ENCODE measurements around the gene RIN3. TPM values are rescaled to one million over a fixed set of nuclear protein-coding genes. Genes with fewer than 3 reads are reported as not detected.

The RIN3 gene
- total and polyA plus RNA-seq, 2 of the 4 experiments (the other 2 are of a cell fraction), result 2.5 to 11.1 TPM

DNA sequence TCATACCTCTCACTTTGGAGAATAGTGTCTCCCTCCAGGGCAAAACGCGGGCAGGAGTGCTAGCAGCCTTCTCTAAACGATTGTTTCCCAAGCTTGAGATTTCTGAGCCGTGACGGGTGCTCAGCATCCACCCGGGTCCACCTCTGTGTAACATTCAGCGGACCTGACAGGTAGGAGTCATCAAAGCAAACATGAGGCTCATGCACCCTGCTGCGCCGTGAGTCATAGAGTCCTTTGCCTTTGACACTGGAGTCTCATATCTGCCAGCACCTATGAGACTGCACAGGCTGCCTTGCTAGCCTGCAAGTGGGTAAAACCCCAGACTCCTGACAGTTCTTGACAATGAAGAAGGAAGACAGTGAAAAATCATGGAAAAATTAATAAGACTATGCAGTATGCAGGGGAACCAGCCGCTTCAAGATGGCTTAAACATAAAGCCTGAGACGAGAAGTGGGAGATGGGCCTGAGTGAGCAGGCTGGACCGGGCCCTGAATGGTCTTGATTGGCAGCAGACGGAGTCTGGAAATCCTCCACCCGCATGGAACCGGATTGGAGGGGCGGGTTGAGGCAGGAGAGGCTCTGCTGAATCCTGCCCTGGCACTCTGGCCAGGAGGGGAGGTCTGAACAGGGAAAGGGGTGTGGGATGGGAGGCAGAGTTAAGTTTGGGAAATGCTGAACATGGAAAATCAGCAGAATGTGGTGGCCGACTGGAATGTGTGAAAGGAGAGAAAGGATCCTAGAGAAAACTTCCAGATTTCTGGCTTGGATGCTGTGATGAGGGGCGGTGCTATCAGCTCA, 180.6 kb downstream of the RIN3 start:
- H3K27ac ChIP-seq (ENCODE audit: insufficient read depth, low read length), result no peak overlapping the region
- DNase-seq, result no peak
- H3K4me1 ChIP-seq (ENCODE audit: control insufficient read depth, insufficient read depth, low read length), result peaks cover 5% of the 10 kb centered on the region; the same call in 1 of the 2 replicates
- no peak overlapping the region for H3K18ac ChIP-seq (ENCODE audit: low read depth, low read length)
- H4K20me1 ChIP-seq (ENCODE audit: insufficient read depth, low read length), result no peaks in the 10 kb centered on the region
- no peak overlapping the region for H3K9ac ChIP-seq (ENCODE audit: low read depth, low read length)
- H3K36me3 ChIP-seq (ENCODE audit: control insufficient read depth, insufficient read depth, low read length), result peaks cover 3% of the 10 kb centered on the region; the same call in 1 of the 2 replicates
- H4K5ac ChIP-seq (ENCODE audit: low read depth, low read length), result no peak overlapping the region
- H2BK15ac ChIP-seq (ENCODE audit: low read depth, low read length), result no peak overlapping the region
- H3K14ac ChIP-seq (replicated peaks; ENCODE audit: low read depth, low read length), result no peak overlapping the region
- BruUV-seq (replicated peaks), result no TSS peak
- no peaks in the 10 kb centered on the region for H3K79me1 ChIP-seq (ENCODE audit: low read depth in 1 of 2, low read length in 2 of 2)
- H2AK9ac ChIP-seq (replicated peaks; ENCODE audit: low read depth, low read length, poor library complexity), result no peak overlapping the region
- CTCF ChIA-PET, result interaction anchor here (0.6 kb wide), 1 partner anchor 20 kb away, joined by 3 read pairs; no protein-coding TSS in a partner anchor
- no peak overlapping the region for H2BK20ac ChIP-seq (ENCODE audit: low read depth, low read length)
- H2BK120ac ChIP-seq (ENCODE audit: low read depth, low read length), result no peak overlapping the region
- in situ Hi-C loops (cut with MboI; ENCODE audit: low sequenced_read_pairs) (no loop called here), dilution Hi-C loops (cut with HindIII; ENCODE audit: low sequenced_read_pairs, unreplicated experiment) (no loop called here), intact Hi-C loops (cut with micrococcal nuclease) (no loop called here)
- no peak overlapping the region for H3K23ac ChIP-seq (ENCODE audit: low read depth, low read length)
- H2BK5ac ChIP-seq (ENCODE audit: low read depth, low read length, poor library complexity, severe bottlenecking), result no peak overlapping the region
- H3K27me3 ChIP-seq (ENCODE audit: control insufficient read depth, insufficient read depth, low read length), result peaks cover 2% of the 10 kb centered on the region
- H3K9me3 ChIP-seq (ENCODE audit: control insufficient read depth, insufficient read depth, low read length), result no peaks in the 10 kb centered on the region
- H4K91ac ChIP-seq (ENCODE audit: insufficient read depth, low read depth, low read length), result no peak overlapping the region
- WGBS, 2 experiments (ENCODE audit: extremely low coverage in 2 of 2, insufficient read length in 1 of 2), result 73% methylated on average over 13 of the region's 18 CpGs; no CpG with 5 or more reads in 1 of the 2 experiments
- no peak for TF ChIP-seq NFE2L2 (IDR thresholded peaks at IDR 0.05; ENCODE audit: low read depth, low read length)
- H2AK5ac ChIP-seq (ENCODE audit: low read depth, low read length), result no peak overlapping the region
- no peak overlapping the region for H3K4me3 ChIP-seq (ENCODE audit: insufficient read depth, low read depth, low read length)
- POLR2A ChIA-PET (ENCODE audit: unreplicated experiment), result no interaction called here
- no peak overlapping the region for H2AFZ ChIP-seq (replicated peaks; ENCODE audit: low read length, poor library complexity)
- H4K8ac ChIP-seq (ENCODE audit: low read depth in 2 of 2, low read length in 2 of 2), result no peak overlapping the region
- ATAC-seq (ENCODE audit: low read depth), result no peak
- H3K56ac ChIP-seq (ENCODE audit: extremely low read depth, insufficient read depth, low read length), result no peak overlapping the region
- no peaks in the 10 kb centered on the region for H3K9me1 ChIP-seq (ENCODE audit: insufficient read depth, low read length)
- H3K4ac ChIP-seq (ENCODE audit: low read depth, low read length), result no peak overlapping the region
- H3K4me2 ChIP-seq (ENCODE audit: low read depth, low read length), result no peak overlapping the region
